H9 (cell line): ENCODE data around the gene BPTF. TPM values are rescaled to one million over a fixed set of nuclear protein-coding genes. Genes with fewer than 3 reads are reported as not detected.

Experiments
- DNase-seq: peaks from one replicate; pipeline ENCODE4 v3.0.0-alpha.2; 2017
- H2AFZ ChIP-seq: one replicate; pipeline ENCODE4 v1.6.1; 2013; ENCODE audit warnings: mild to moderate bottlenecking, low read length, control low read depth, moderate library complexity
- H2AK5ac ChIP-seq: 2 replicates; pipeline ENCODE4 v1.6.1; 2013; ENCODE audit warnings: low read length, control low read depth, mixed read lengths; ENCODE audit not compliant: insufficient read length
- H2BK120ac ChIP-seq: one replicate; pipeline ENCODE4 v1.6.1; 2013; ENCODE audit warnings: low read depth, mild to moderate bottlenecking, low read length, control low read depth, inconsistent platforms; ENCODE audit not compliant: poor library complexity, severe bottlenecking
- H2BK12ac ChIP-seq: 2 replicates; pipeline ENCODE4 v1.6.1; 2013; ENCODE audit warnings: low read length, control low read depth, mixed read lengths, low read depth; ENCODE audit not compliant: insufficient read length
- H2BK15ac ChIP-seq: 2 replicates; pipeline ENCODE4 v1.6.1; 2013; ENCODE audit warnings: low read depth, low read length, control low read depth
- H2BK20ac ChIP-seq: one replicate; pipeline ENCODE4 v1.6.1; 2013; ENCODE audit warnings: low read depth, mild to moderate bottlenecking, low read length, control low read depth, inconsistent platforms; ENCODE audit not compliant: poor library complexity, severe bottlenecking
- H2BK5ac ChIP-seq: 2 replicates; pipeline ENCODE4 v1.6.1; 2013; ENCODE audit warnings: low read length, control low read depth, mixed read lengths; ENCODE audit not compliant: insufficient read length
- H3K14ac ChIP-seq: 2 replicates; pipeline ENCODE4 v1.6.1; 2013; ENCODE audit warnings: low read length, control low read depth; ENCODE audit not compliant: insufficient read depth
- H3K18ac ChIP-seq: 2 replicates; pipeline ENCODE4 v1.6.1; 2013; ENCODE audit warnings: low read depth, mild to moderate bottlenecking, mixed read lengths, low read length, control low read depth; ENCODE audit not compliant: insufficient read length
- H3K23ac ChIP-seq: 2 replicates; pipeline ENCODE4 v1.6.1; 2013; ENCODE audit warnings: low read length, control low read depth, mixed read lengths, low read depth; ENCODE audit not compliant: insufficient read length
- H3K23me2 ChIP-seq: 2 replicates; pipeline ENCODE4 v1.6.1; 2013; ENCODE audit warnings: low read depth, mild to moderate bottlenecking, mixed read lengths, low read length, control low read depth; ENCODE audit not compliant: insufficient read length, poor library complexity, severe bottlenecking
- H3K27ac ChIP-seq: 2 replicates; pipeline ENCODE4 v1.5.1; 2013; ENCODE audit warnings: low read length, control low read depth, mixed read lengths, low read depth; ENCODE audit not compliant: insufficient read length
- H3K27me3 ChIP-seq: 2 replicates; pipeline ENCODE4 v1.6.1; 2013; ENCODE audit warnings: low read length, control low read depth, inconsistent platforms; ENCODE audit not compliant: insufficient read depth
- H3K4ac ChIP-seq: 2 replicates; pipeline ENCODE4 v1.6.1; 2013; ENCODE audit warnings: low read depth, mild to moderate bottlenecking, control low read depth, inconsistent platforms, low read length, moderate library complexity
- H3K4me1 ChIP-seq: 2 replicates; pipeline ENCODE4 v1.6.1; 2013; ENCODE audit warnings: low read length, control low read depth, inconsistent platforms; ENCODE audit not compliant: insufficient read depth
- H3K4me2 ChIP-seq: 2 replicates; pipeline ENCODE4 v1.6.1; 2013; ENCODE audit warnings: low read length, control low read depth, mixed read lengths; ENCODE audit not compliant: insufficient read length, insufficient read depth
- H3K56ac ChIP-seq: 2 replicates; pipeline ENCODE4 v1.6.1; 2013; ENCODE audit warnings: low read depth, mild to moderate bottlenecking, mixed read lengths, low read length, control low read depth; ENCODE audit not compliant: insufficient read length
- H3K79me1 ChIP-seq: 2 replicates; pipeline ENCODE4 v1.6.1; 2013; ENCODE audit warnings: low read depth, mild to moderate bottlenecking, moderate library complexity, low read length, control low read depth, inconsistent platforms; ENCODE audit not compliant: insufficient read depth, poor library complexity, severe bottlenecking
- H3K79me2 ChIP-seq: 2 replicates; pipeline ENCODE4 v1.6.1; 2013; ENCODE audit warnings: low read length, control low read depth, inconsistent platforms; ENCODE audit not compliant: insufficient read depth
- H3K9ac ChIP-seq: 2 replicates; pipeline ENCODE4 v1.6.1; 2013; ENCODE audit warnings: low read length, control low read depth, mixed read lengths; ENCODE audit not compliant: insufficient read length; ENCODE audit errors: extremely low read depth
- H3K9me3 ChIP-seq: one replicate; pipeline ENCODE4 v1.6.1; 2013; ENCODE audit warnings: low read depth, low read length, inconsistent platforms; ENCODE audit not compliant: control insufficient read depth
- H3T11ph ChIP-seq: one replicate; pipeline ENCODE4 v1.6.1; 2013; ENCODE audit warnings: mild to moderate bottlenecking, low read length, control low read depth, inconsistent platforms
- H4K20me1 ChIP-seq: one replicate; pipeline ENCODE4 v1.6.1; 2013; ENCODE audit not compliant: control insufficient read depth, insufficient read length, insufficient read depth
- H4K5ac ChIP-seq: 2 replicates; pipeline ENCODE4 v1.6.1; 2013; ENCODE audit warnings: low read depth, mild to moderate bottlenecking, mixed read lengths, low read length, control low read depth; ENCODE audit not compliant: insufficient read length
- H4K8ac ChIP-seq: replicated peaks from 2 replicates; pipeline ENCODE4 v1.6.1; 2013; ENCODE audit warnings: low read length, control low read depth, mixed read lengths, low read depth; ENCODE audit not compliant: insufficient read length
- H4K91ac ChIP-seq: 2 replicates; pipeline ENCODE4 v1.6.1; 2013; ENCODE audit warnings: low read depth, mild to moderate bottlenecking, moderate library complexity, mixed read lengths, low read length, control low read depth; ENCODE audit not compliant: insufficient read length
- H3K27ac Mint-ChIP-seq, 3 experiments: 2 replicates in 2 of 3; 3 replicates in 1 of 3; pipeline ENCODE4 v1.8.0; 2020 to 2021; ENCODE audit warnings: mixed read lengths in 3 of 3, mild to moderate bottlenecking in 1 of 3, moderate library complexity in 1 of 3
- H3K27me3 Mint-ChIP-seq: 2 replicates; pipeline ENCODE4 v1.8.0; 2021; ENCODE audit warnings: low read depth, mild to moderate bottlenecking, moderate library complexity, mixed read lengths
- H3K36me3 Mint-ChIP-seq, 3 experiments: 2 replicates in 2 of 3; 3 replicates in 1 of 3; pipeline ENCODE4 v1.8.0; 2020 to 2021; ENCODE audit warnings: low read depth in 3 of 3, mixed read lengths in 3 of 3; ENCODE audit not compliant: insufficient read depth in 1 of 3
- H3K4me1 Mint-ChIP-seq, 2 experiments: 2 replicates each; pipeline ENCODE4 v1.8.0; 2020; ENCODE audit warnings: mixed read lengths in 2 of 2
- H3K4me3 Mint-ChIP-seq, 2 experiments: 2 replicates in 1 of 2; 3 replicates in 1 of 2; pipeline ENCODE4 v1.8.0; 2020 to 2021; ENCODE audit warnings: mild to moderate bottlenecking in 2 of 2, mixed read lengths in 2 of 2, moderate library complexity in 1 of 2
- H3K9me3 Mint-ChIP-seq, 2 experiments: 2 replicates in 1 of 2; 3 replicates in 1 of 2; pipeline ENCODE4 v1.8.0; 2020; ENCODE audit warnings: mild to moderate bottlenecking in 2 of 2, mixed read lengths in 2 of 2, moderate library complexity in 1 of 2
- CTCF ChIP-seq: fragments of 200-600 bp; sonication (generic); conservative IDR thresholded peaks from 3 replicates; pipeline ENCODE4 v1.8.0; 2021; ENCODE audit warnings: antibody characterized with exemption, mild to moderate bottlenecking
- WGBS: extraction: QIAGEN DNeasy Blood & Tissue Kit; methylation state at CpG from one replicate; pipeline ENCODE4 v1.1.7; 2013; ENCODE audit warnings: missing lambda C conversion rate, low lambda C conversion rate, mixed read lengths; ENCODE audit not compliant: insufficient read length; ENCODE audit errors: extremely low coverage; 5-methylcytosine and 5-hydroxymethylcytosine counted together
- total RNA-seq: library from RNA; stranded (reverse); gene quantifications from 2 replicates; pipeline ENCODE4 v1.2.1, GENCODE V29; 2021

Gene BPTF
- total RNA-seq, 1 experiment from 2014 or later = 203 TPM

GRCh38 chr17:67912088-67912487 lies 86.8 kb downstream of the BPTF start:
- no peak for DNase-seq
- Histone ChIP-seq H3K27ac (no peak overlapping the region), H3K4me2 (no peak overlapping the region), H2BK5ac (no peak overlapping the region), H2BK120ac (no peak overlapping the region), H4K5ac (no peak overlapping the region), H3K4ac (no peak overlapping the region), H3K27me3 (no peaks in the 10 kb centered on the region), H3K79me1 (no peaks in the 10 kb centered on the region), H4K20me1 (no peaks in the 10 kb centered on the region), H2AFZ (no peak overlapping the region), H3K9ac (no peak overlapping the region), H3K56ac (no peak overlapping the region), H2BK20ac (no peak overlapping the region), H3K23me2 (no peaks in the 10 kb centered on the region), H3K4me1 (no peaks in the 10 kb centered on the region), H2BK12ac (no peak overlapping the region), H2AK5ac (no peak overlapping the region), H3K14ac (no peak overlapping the region), H3K79me2 (no peaks in the 10 kb centered on the region), H4K91ac (no peak overlapping the region), H3T11ph (no peak overlapping the region), H3K9me3 (no peaks in the 10 kb centered on the region), H3K23ac (no peak overlapping the region), H3K18ac (no peak overlapping the region), H4K8ac (no peak overlapping the region), H2BK15ac (no peak overlapping the region)
- Mint-ChIP-seq H3K4me3 (no peak overlapping the region), H3K4me1 (peaks cover 2 to 4% of the 10 kb centered on the region in 2 experiments; a peak in 1 of 4 replicates), H3K36me3 (peaks cover 42 to 92% (median 83%) of the 10 kb centered on the region in 3 experiments), H3K27ac (no peak overlapping the region), H3K9me3 (no peaks in the 10 kb centered on the region), H3K27me3 (no peaks in the 10 kb centered on the region)
- no peak for TF ChIP-seq CTCF
- no CpG with 5 or more reads among the region's 4 CpGs for WGBS
